VCaP (cell line): Measurements from ENCODE around the gene BNIP5.

Experiments used
- H3K27ac ChIP-seq: fragments of 450-650 bp; 2 replicates; pipeline ENCODE4 v1.5.1; 2017
- CTCF ChIP-seq: fragments of 450-650 bp; conservative IDR thresholded peaks from 2 replicates; pipeline ENCODE4 v1.5.1; 2017; ENCODE audit warnings: mild to moderate bottlenecking, moderate library complexity

Gene BNIP5

GRCh38 chr6:36357872-36358225, 21.2 kb upstream of the BNIP5 start:
- H3K27ac ChIP-seq: no peak overlapping the region
- TF ChIP-seq CTCF: no peak

GRCh38 chr6:36355819-36356218, 19.1 kb upstream of the BNIP5 start:
- no peak overlapping the region for H3K27ac ChIP-seq
- no peak for TF ChIP-seq CTCF

GRCh38 chr6:36353411-36353915, 16.8 kb upstream of the BNIP5 start:
- no peak for TF ChIP-seq CTCF
- H3K27ac ChIP-seq: no peak overlapping the region

- H3K27ac ChIP-seq: no peak overlapping the region
- TF ChIP-seq CTCF: no peak
Measured at GRCh38 chr6:36352477-36353157, 15.9 kb upstream of the BNIP5 start.

GRCh38 chr6:36350681-36351571, 14.2 kb upstream of the BNIP5 start:
- peak overlapping the region; percentile 81 for H3K27ac ChIP-seq
- no peak for TF ChIP-seq CTCF

- no peak for TF ChIP-seq CTCF
- H3K27ac ChIP-seq: peak overlapping the region; percentile 81
Measured at GRCh38 chr6:36350082-36350481, 13.4 kb upstream of the BNIP5 start.

- H3K27ac ChIP-seq: peak overlapping the region; percentile 81
- no peak for TF ChIP-seq CTCF
Measured at GRCh38 chr6:36349240-36349639, 12.6 kb upstream of the BNIP5 start.
